ENCODE data around the gene ZNRF3.

The ZNRF3 gene

GRCh38 chr22:29022101-29022817 lies 138.9 kb downstream of the ZNRF3 start:
- H3K4me3 ChIP-seq (replicated peaks; ENCODE audit: low read depth, low read length): no peak overlapping the region
- no peak for TF ChIP-seq CTCF (IDR thresholded peaks at IDR 0.05; ENCODE audit: low read depth, low read length, missing control alignments)
- DNase-seq (ENCODE audit: extremely low read depth, low read depth): no peak

- TF ChIP-seq CTCF (IDR thresholded peaks at IDR 0.05; ENCODE audit: low read depth, low read length, missing control alignments): no peak
- no peak for DNase-seq (ENCODE audit: extremely low read depth, low read depth)
- H3K4me3 ChIP-seq (replicated peaks; ENCODE audit: low read depth, low read length): no peak overlapping the region
These were observed 139.9 kb downstream of the ZNRF3 start for GRCh38 chr22:29023172-29023796.

DNA sequence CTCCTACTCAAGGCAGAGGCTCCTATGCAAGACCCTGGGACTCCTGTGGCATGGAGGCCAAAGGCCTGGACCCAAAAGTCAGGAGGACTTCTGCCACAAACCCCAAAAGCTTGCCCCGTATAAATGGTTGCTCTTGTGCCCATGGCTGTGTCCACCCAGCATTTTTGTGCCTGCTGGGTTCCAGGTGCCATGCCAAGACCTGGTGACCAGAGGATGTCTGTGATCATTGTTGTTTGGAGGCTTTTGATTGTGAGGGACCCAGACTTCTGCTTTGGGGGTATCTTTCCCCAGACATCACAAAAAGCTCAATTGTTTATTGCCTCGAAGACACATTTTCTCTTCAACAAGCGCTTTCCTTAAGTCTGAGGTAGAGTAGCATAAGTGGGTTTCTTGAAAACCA lies 143.2 kb downstream of the ZNRF3 start:
- DNase-seq (ENCODE audit: extremely low read depth, low read depth): no peak
- TF ChIP-seq CTCF (IDR thresholded peaks at IDR 0.05; ENCODE audit: low read depth, low read length, missing control alignments): no peak

GRCh38 chr22:29028468-29028867 lies 145.1 kb downstream of the ZNRF3 start:
- no peak overlapping the region for H3K4me3 ChIP-seq (replicated peaks; ENCODE audit: low read depth, low read length)
- no peak for DNase-seq (ENCODE audit: extremely low read depth, low read depth)
- TF ChIP-seq CTCF (IDR thresholded peaks at IDR 0.05; ENCODE audit: low read depth, low read length, missing control alignments): no peak

More for the DNA sequence above, 143.2 kb downstream of the ZNRF3 start:
- no peak overlapping the region for H3K4me3 ChIP-seq (replicated peaks; ENCODE audit: low read depth, low read length)

DNA sequence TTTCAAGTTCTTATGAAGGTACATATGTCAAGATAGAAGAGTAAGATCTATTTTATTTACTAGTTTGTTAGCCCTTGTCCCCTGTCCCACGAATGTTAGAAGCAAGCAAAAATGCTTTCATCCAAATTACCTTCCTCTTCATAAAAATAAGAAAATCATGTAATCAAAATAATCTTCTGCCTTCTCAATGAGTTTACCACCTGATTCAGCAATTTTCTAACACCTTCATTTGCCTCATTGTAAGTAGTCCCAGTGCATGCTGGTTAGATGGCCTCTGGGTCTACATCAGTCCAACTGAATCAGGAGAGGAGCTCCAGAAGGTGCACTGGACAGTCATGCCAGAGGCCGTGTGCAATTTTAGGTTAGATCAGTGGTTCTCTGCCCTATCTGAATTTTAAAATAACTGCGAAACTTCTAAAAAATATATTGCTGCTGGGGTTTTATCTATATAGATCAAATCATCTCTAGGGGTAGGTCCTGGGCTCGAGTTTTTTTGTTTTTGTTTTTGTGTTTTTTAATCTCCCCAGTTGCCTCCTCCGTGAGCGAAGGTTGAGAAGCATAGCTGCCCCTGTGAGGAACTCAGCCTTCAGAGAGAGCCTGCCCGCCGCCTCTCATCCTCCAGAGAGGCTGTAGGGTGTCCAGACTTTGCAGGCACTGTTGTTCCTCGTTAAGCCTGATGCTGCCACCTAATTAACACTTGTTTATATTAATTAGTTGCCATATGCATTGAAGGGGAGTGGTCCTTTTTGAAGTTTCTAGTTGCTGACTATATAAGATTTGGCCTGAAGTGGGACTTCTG lies 146.0 kb downstream of the ZNRF3 start:
- no peak for DNase-seq (ENCODE audit: extremely low read depth, low read depth)

More for the DNA sequence above, 146.0 kb downstream of the ZNRF3 start:
- H3K4me3 ChIP-seq (replicated peaks; ENCODE audit: low read depth, low read length): no peak overlapping the region
- TF ChIP-seq CTCF (IDR thresholded peaks at IDR 0.05; ENCODE audit: low read depth, low read length, missing control alignments): no peak

All from HFF-Myc (cell line).